HTR-8/SVneo (cell line): ENCODE measurements around the gene GUCY1B1.
"Not testable (repeated sequence)": the region's sequence is repeated elsewhere in the genome, so short reads cannot be mapped to it uniquely, and the experiment has no call there.

Experiments
- DNase-seq: peaks from one replicate; pipeline ENCODE4 v3.0.0; 2011; ENCODE audit warnings: low spot score, mixed read lengths; ENCODE audit not compliant: insufficient read length
- FAIRE-seq: peaks from 2 replicates; lab custom pipeline; 2011; peaks lifted over from hg19 to GRCh38; lab: Jason Lieb, UNC

GUCY1B1 gene

GRCh38 chr4:155795991-155796390 is 37.2 kb downstream of the GUCY1B1 start:
- FAIRE-seq (no peak), DNase-seq (peak; percentile 21)

- FAIRE-seq: not testable (repeated sequence)
Measured at GRCh38 chr4:155797581-155797980, 38.8 kb downstream of the GUCY1B1 start.

GRCh38 chr4:155799116-155799793 is 40.4 kb downstream of the GUCY1B1 start:
- FAIRE-seq: no peak
- no peak for DNase-seq

More at GRCh38 chr4:155797581-155797980, 38.8 kb downstream of the GUCY1B1 start:
- not testable (repeated sequence) for DNase-seq

GRCh38 chr4:155799794-155800123 is 40.9 kb downstream of the GUCY1B1 start:
- DNase-seq (no peak), FAIRE-seq (no peak)

GRCh38 chr4:155800685-155801343 is 42.0 kb downstream of the GUCY1B1 start:
- DNase-seq (no peak), FAIRE-seq (no peak)

GRCh38 chr4:155802190-155802959 is 43.6 kb downstream of the GUCY1B1 start:
- FAIRE-seq: no peak
- DNase-seq: no peak

GRCh38 chr4:155805016-155805415 is 46.2 kb downstream of the GUCY1B1 start:
- DNase-seq: no peak
- no peak for FAIRE-seq

GRCh38 chr4:155807021-155807420 is 48.2 kb downstream of the GUCY1B1 start:
- no peak for DNase-seq

GRCh38 chr4:155809835-155810234 is 51.0 kb downstream of the GUCY1B1 start:
- FAIRE-seq: no peak
- peak; percentile 48 for DNase-seq

More at GRCh38 chr4:155807021-155807420, 48.2 kb downstream of the GUCY1B1 start:
- no peak for FAIRE-seq

GRCh38 chr4:155811083-155811482 is 52.3 kb downstream of the GUCY1B1 start:
- no peak for FAIRE-seq
- no peak for DNase-seq

- FAIRE-seq (no peak), DNase-seq (no peak)
Measured at GRCh38 chr4:155818639-155819038, 59.8 kb downstream of the GUCY1B1 start.

- no peak for FAIRE-seq
- DNase-seq: no peak
Measured at GRCh38 chr4:155819066-155819465, 60.2 kb downstream of the GUCY1B1 start.

GRCh38 chr4:155820887-155821518 is 62.2 kb downstream of the GUCY1B1 start:
- FAIRE-seq: no peak
- DNase-seq: no peak

GRCh38 chr4:155822572-155822971 is 63.8 kb downstream of the GUCY1B1 start:
- no peak for FAIRE-seq
- no peak for DNase-seq

GRCh38 chr4:155828628-155829027 is 69.8 kb downstream of the GUCY1B1 start:
- DNase-seq (no peak), FAIRE-seq (no peak)

GRCh38 chr4:155832664-155833063 is 73.8 kb downstream of the GUCY1B1 start:
- DNase-seq: no peak
- FAIRE-seq: no peak

- no peak for DNase-seq
- FAIRE-seq: no peak
Measured at GRCh38 chr4:155837203-155837796, 78.5 kb downstream of the GUCY1B1 start.

GRCh38 chr4:155842080-155842479 is 83.3 kb downstream of the GUCY1B1 start:
- FAIRE-seq (no peak), DNase-seq (no peak)

- no peak for DNase-seq
- FAIRE-seq: no peak
Measured at GRCh38 chr4:155846929-155847328, 88.1 kb downstream of the GUCY1B1 start.

- no peak for FAIRE-seq
Measured at GRCh38 chr4:155849042-155849441, 90.2 kb downstream of the GUCY1B1 start.

More at GRCh38 chr4:155849042-155849441, 90.2 kb downstream of the GUCY1B1 start:
- no peak for DNase-seq
